GM11168 (cell line): ENCODE measurements around the gene CD84.
"Not testable (repeated sequence)": the region's sequence is repeated elsewhere in the genome, so short reads cannot be mapped to it uniquely, and the experiment has no call there.

Experiments used
- in situ Hi-C: fragments of 300-500 bp; cut with MboI; formaldehyde crosslinking; loops from one replicate; pipeline ENCODE4 v1.12.0; 2022; ENCODE audit warnings: low sequenced_read_pairs; ENCODE audit not compliant: unreplicated experiment

CD84 gene

GRCh38 chr1:160522136-160522535 lies 57.2 kb downstream of the CD84 start:
- in situ Hi-C loops, result no loop called here

GRCh38 chr1:160521554-160521953 lies 57.7 kb downstream of the CD84 start:
- in situ Hi-C loops, result no loop called here

- in situ Hi-C loops, result no loop called here
Observed at GRCh38 chr1:160520999-160521398, 58.3 kb downstream of the CD84 start.

GRCh38 chr1:160520582-160520981 lies 58.7 kb downstream of the CD84 start:
- in situ Hi-C loops, result no loop called here

- in situ Hi-C loops, result loop anchor here (5.0 kb wide), 1 partner anchor 53 kb away; no protein-coding TSS in a partner anchor
Observed at GRCh38 chr1:160519642-160520435, 59.5 kb downstream of the CD84 start.

- in situ Hi-C loops, result loop anchor here (5.0 kb wide), 1 partner anchor 50 kb away; no protein-coding TSS in a partner anchor
Observed at GRCh38 chr1:160517519-160517918, 61.8 kb downstream of the CD84 start.

GRCh38 chr1:160515908-160516307 lies 63.4 kb downstream of the CD84 start:
- in situ Hi-C loops, result loop anchor here (5.0 kb wide), 1 partner anchor 49 kb away; no protein-coding TSS in a partner anchor

GRCh38 chr1:160504651-160505050 lies 74.6 kb downstream of the CD84 start:
- in situ Hi-C loops, result no loop called here

- in situ Hi-C loops, result no loop called here
Observed at GRCh38 chr1:160503087-160503486, 76.2 kb downstream of the CD84 start.

GRCh38 chr1:160500321-160500990 lies 78.8 kb downstream of the CD84 start:
- in situ Hi-C loops, result no loop called here

- in situ Hi-C loops, result no loop called here
Observed at GRCh38 chr1:160499631-160500030, 79.7 kb downstream of the CD84 start.

- in situ Hi-C loops, result not testable (repeated sequence)
Observed at GRCh38 chr1:160498301-160499065, 80.8 kb downstream of the CD84 start.

GRCh38 chr1:160496334-160496733 lies 83.0 kb downstream of the CD84 start:
- in situ Hi-C loops, result no loop called here

GRCh38 chr1:160494620-160495019 lies 84.7 kb downstream of the CD84 start:
- in situ Hi-C loops, result no loop called here

- in situ Hi-C loops, result no loop called here
Observed at GRCh38 chr1:160492617-160493016, 86.7 kb downstream of the CD84 start.

- in situ Hi-C loops, result no loop called here
Observed at GRCh38 chr1:160491981-160492380, 87.3 kb downstream of the CD84 start.
